NOMO-1 (cell line): ENCODE measurements around the gene LRRC10B.

Experiments
- DNase-seq, 2 experiments: peaks; one replicate each; lab custom pipeline; 2025; ENCODE audit not compliant: unreplicated experiment in 2 of 2; lab: John Stamatoyannopoulos, UW

LRRC10B gene

GRCh38 chr11:61486011-61486620 lies 22.4 kb upstream of the LRRC10B start:
- DNase-seq, result no peak

- no peak for DNase-seq
Measured at GRCh38 chr11:61486779-61487178, 21.8 kb upstream of the LRRC10B start.

GRCh38 chr11:61487342-61488025 lies 21.1 kb upstream of the LRRC10B start:
- no peak for DNase-seq

GRCh38 chr11:61488651-61489291 lies 19.8 kb upstream of the LRRC10B start:
- DNase-seq, result no peak

- no peak for DNase-seq
Measured at GRCh38 chr11:61489833-61490721, 18.5 kb upstream of the LRRC10B start.

GRCh38 chr11:61491736-61492395 lies 16.7 kb upstream of the LRRC10B start:
- no peak for DNase-seq

GRCh38 chr11:61494381-61494961 lies 14.1 kb upstream of the LRRC10B start:
- no peak for DNase-seq

- no peak for DNase-seq
Measured at GRCh38 chr11:61495801-61496601, 12.5 kb upstream of the LRRC10B start.

GRCh38 chr11:61496602-61497400 lies 11.7 kb upstream of the LRRC10B start:
- DNase-seq, result no peak

- no peak for DNase-seq
Measured at GRCh38 chr11:61497473-61497872, 11.1 kb upstream of the LRRC10B start.

- no peak for DNase-seq
Measured at GRCh38 chr11:61497876-61498275, 10.7 kb upstream of the LRRC10B start.

- peak; percentile 26 to 31 for DNase-seq
Measured at GRCh38 chr11:61498767-61499341, 9.7 kb upstream of the LRRC10B start.

- no peak for DNase-seq
Measured at GRCh38 chr11:61499816-61500491, 8.6 kb upstream of the LRRC10B start.

- no peak for DNase-seq
Measured at GRCh38 chr11:61502522-61502921, 6.0 kb upstream of the LRRC10B start.

- DNase-seq, result peak; percentile 31 to 47
Measured at GRCh38 chr11:61503135-61503770, 5.3 kb upstream of the LRRC10B start.

- no peak for DNase-seq
Measured at GRCh38 chr11:61505106-61505505, 3.4 kb upstream of the LRRC10B start.

GRCh38 chr11:61505640-61506155 lies 2.9 kb upstream of the LRRC10B start:
- DNase-seq, result no peak
